Mesodermal cell (in vitro differentiated cells): Measurements from ENCODE around the gene HTRA3.

Experiments
- H3K27ac ChIP-seq: 2 replicates; pipeline ENCODE4 v1.7.0; 2013; ENCODE audit warnings: mild to moderate bottlenecking, low read depth, low read length, moderate library complexity; ENCODE audit not compliant: severe bottlenecking
- H3K36me3 ChIP-seq: 2 replicates; pipeline ENCODE4 v1.7.1; 2013; ENCODE audit warnings: mild to moderate bottlenecking, low read length, moderate library complexity; ENCODE audit not compliant: control insufficient read depth, insufficient read depth
- H3K4me1 ChIP-seq: one replicate; pipeline ENCODE4 v1.7.1; 2013; ENCODE audit warnings: mild to moderate bottlenecking, low read length; ENCODE audit not compliant: insufficient read depth, control insufficient read depth, poor library complexity, severe bottlenecking
- H3K4me3 ChIP-seq: 2 replicates; pipeline ENCODE4 v1.7.0; 2013; ENCODE audit warnings: low read length, control low read depth, mild to moderate bottlenecking; ENCODE audit not compliant: insufficient read depth, poor library complexity, severe bottlenecking; ENCODE audit errors: extremely low read depth
- H3K9me3 ChIP-seq: 2 replicates; pipeline ENCODE4 v1.7.1; 2013; ENCODE audit warnings: mild to moderate bottlenecking, low read length, moderate library complexity; ENCODE audit not compliant: control insufficient read depth
- WGBS, 2 experiments: methylation state at CpG; one replicate each; pipeline ENCODE4 v1.1.5; 2013; ENCODE audit warnings: missing lambda C conversion rate in 2 of 2; ENCODE audit not compliant: insufficient coverage in 2 of 2; 5-methylcytosine and 5-hydroxymethylcytosine counted together

HTRA3 gene

GRCh38 chr4:8318509-8318908 lies 49.0 kb downstream of the HTRA3 start:
- Histone ChIP-seq H3K4me1 (peaks cover 28% of the 10 kb centered on the region), H3K9me3 (peaks cover 5% of the 10 kb centered on the region), H3K36me3 (no peaks in the 10 kb centered on the region), H3K27ac (no peak overlapping the region), H3K4me3 (no peak overlapping the region)
- 91 to 97% methylated on average over 6 to 7 of the region's 7 CpGs for WGBS, 2 experiments

- no peak overlapping the region for H3K4me3 ChIP-seq
- no peak overlapping the region for H3K27ac ChIP-seq
- H3K36me3 ChIP-seq, result no peaks in the 10 kb centered on the region
- 83 to 98% methylated on average over 6 of the region's 6 CpGs for WGBS, 2 experiments
- H3K9me3 ChIP-seq, result peaks cover 10% of the 10 kb centered on the region
- peaks cover 28% of the 10 kb centered on the region for H3K4me1 ChIP-seq
These were observed 49.5 kb downstream of the HTRA3 start for GRCh38 chr4:8319061-8319460.

- Histone ChIP-seq H3K36me3 (no peaks in the 10 kb centered on the region), H3K9me3 (peaks cover 10% of the 10 kb centered on the region)
- 92 to 93% methylated on average over 10 to 13 of the region's 13 CpGs for WGBS, 2 experiments
These were observed 50.3 kb downstream of the HTRA3 start for GRCh38 chr4:8319731-8320385.

GRCh38 chr4:8320386-8320750 lies 50.8 kb downstream of the HTRA3 start:
- 68 to 100% methylated on average over 1 to 2 of the region's 2 CpGs for WGBS, 2 experiments

More at GRCh38 chr4:8319731-8320385, 50.3 kb downstream of the HTRA3 start:
- H3K27ac ChIP-seq, result no peak overlapping the region
- H3K4me1 ChIP-seq, result peaks cover 25% of the 10 kb centered on the region
- no peak overlapping the region for H3K4me3 ChIP-seq

GRCh38 chr4:8321220-8321619 lies 51.7 kb downstream of the HTRA3 start:
- peaks cover 10% of the 10 kb centered on the region for H3K9me3 ChIP-seq
- H3K36me3 ChIP-seq, result no peaks in the 10 kb centered on the region
- H3K4me1 ChIP-seq, result peaks cover 14% of the 10 kb centered on the region
- no peak overlapping the region for H3K27ac ChIP-seq
- H3K4me3 ChIP-seq, result no peak overlapping the region
- WGBS, 2 experiments, result 86 to 94% methylated on average over 2 of the region's 2 CpGs

More at GRCh38 chr4:8320386-8320750, 50.8 kb downstream of the HTRA3 start:
- Histone ChIP-seq H3K9me3 (peaks cover 10% of the 10 kb centered on the region), H3K36me3 (no peaks in the 10 kb centered on the region), H3K4me3 (no peak overlapping the region), H3K27ac (no peak overlapping the region), H3K4me1 (peaks cover 20% of the 10 kb centered on the region)

GRCh38 chr4:8321771-8322170 lies 52.2 kb downstream of the HTRA3 start:
- WGBS, 2 experiments, result 62 to 63% methylated on average over 3 of the region's 5 CpGs
- peaks cover 9% of the 10 kb centered on the region for H3K4me1 ChIP-seq
- no peak overlapping the region for H3K27ac ChIP-seq
- peaks cover 10% of the 10 kb centered on the region for H3K9me3 ChIP-seq
- no peaks in the 10 kb centered on the region for H3K36me3 ChIP-seq
- H3K4me3 ChIP-seq, result no peak overlapping the region

- Histone ChIP-seq H3K36me3 (no peaks in the 10 kb centered on the region), H3K9me3 (peaks cover 10% of the 10 kb centered on the region)
- 81 to 89% methylated on average over 3 to 8 of the region's 9 CpGs for WGBS, 2 experiments
These were observed 53.5 kb downstream of the HTRA3 start for GRCh38 chr4:8322794-8323704.

GRCh38 chr4:8323947-8324555 lies 54.5 kb downstream of the HTRA3 start:
- Histone ChIP-seq H3K4me3 (no peak overlapping the region), H3K36me3 (no peaks in the 10 kb centered on the region)
- WGBS, 2 experiments, result 93% methylated on average over 4 of the region's 5 CpGs

More at GRCh38 chr4:8322794-8323704, 53.5 kb downstream of the HTRA3 start:
- Histone ChIP-seq H3K4me3 (no peak overlapping the region), H3K4me1 (peaks cover 3% of the 10 kb centered on the region), H3K27ac (no peak overlapping the region)

GRCh38 chr4:8324640-8325239 lies 55.2 kb downstream of the HTRA3 start:
- H3K36me3 ChIP-seq, result no peaks in the 10 kb centered on the region
- H3K9me3 ChIP-seq, result peaks cover 10% of the 10 kb centered on the region
- H3K4me1 ChIP-seq, result peaks cover 3% of the 10 kb centered on the region
- H3K4me3 ChIP-seq, result no peak overlapping the region
- WGBS, 2 experiments, result 90 to 93% methylated on average over 6 of the region's 6 CpGs
- H3K27ac ChIP-seq, result no peak overlapping the region

More at GRCh38 chr4:8323947-8324555, 54.5 kb downstream of the HTRA3 start:
- peaks cover 10% of the 10 kb centered on the region for H3K9me3 ChIP-seq
- no peak overlapping the region for H3K27ac ChIP-seq
- peaks cover 3% of the 10 kb centered on the region for H3K4me1 ChIP-seq

GRCh38 chr4:8325291-8325973 lies 55.9 kb downstream of the HTRA3 start:
- no peaks in the 10 kb centered on the region for H3K36me3 ChIP-seq
- peaks cover 10% of the 10 kb centered on the region for H3K9me3 ChIP-seq
- WGBS, 2 experiments, result 80 to 81% methylated on average over 8 of the region's 8 CpGs
- peaks cover 3% of the 10 kb centered on the region for H3K4me1 ChIP-seq
- H3K27ac ChIP-seq, result no peak overlapping the region
- H3K4me3 ChIP-seq, result no peak overlapping the region
